H1 (cell line): ENCODE measurements around the gene PPP1R7. TPM values are rescaled to one million over a fixed set of nuclear protein-coding genes. Genes with fewer than 3 reads are reported as not detected.

Experiments used
- JUN ChIP-seq: IDR thresholded peaks from 2 replicates; pipeline ENCODE4 v1.6.1; 2011; ENCODE audit warnings: low read depth, mild to moderate bottlenecking, improper control_type of control experiment, low read length
- polyA plus RNA-seq, 7 experiments: library from polyadenylated mRNA; depleted of rRNA in 3 of 7; stranded (reverse) in 5 of 7; unstranded in 2 of 7; fragments of >200 nt in 5 of 7; fragments of 200-250 nt in 2 of 7; gene quantifications; 1 replicate in 5 of 7; 2 replicates in 1 of 7; 4 replicates in 1 of 7; pipeline versions ENCODE4 v1.2.1 to v1.2.3, GENCODE V29; 2011 to 2013; ENCODE audit warnings: missing spikeins in 2 of 7, mixed read lengths in 2 of 7
- total RNA-seq: library from RNA; stranded (reverse); fragmentation: NEBNext Ultra II Directional; extraction: Animal tissue kit (Norgen Biotek cat#: 25700); gene quantifications from 2 replicates; pipeline ENCODE4 v1.2.1, GENCODE V29; 2021
- TF ChIP-seq, protein P1 (sequence below): fragments of 300-600 bp; sonication (generic); IDR thresholded peaks from 2 replicates; pipeline ENCODE4 v1.7.1; 2012; ENCODE audit warnings: low read length, moderate library complexity, mild to moderate bottlenecking, inconsistent platforms; ENCODE audit not compliant: insufficient replicate concordance

The PPP1R7 gene
- total and polyA plus RNA-seq, 2 of the 8 experiments (the other 6 are each of a cell fraction or from before 2014, with no cell fraction given): 22.2 to 64.0 TPM

DNA sequence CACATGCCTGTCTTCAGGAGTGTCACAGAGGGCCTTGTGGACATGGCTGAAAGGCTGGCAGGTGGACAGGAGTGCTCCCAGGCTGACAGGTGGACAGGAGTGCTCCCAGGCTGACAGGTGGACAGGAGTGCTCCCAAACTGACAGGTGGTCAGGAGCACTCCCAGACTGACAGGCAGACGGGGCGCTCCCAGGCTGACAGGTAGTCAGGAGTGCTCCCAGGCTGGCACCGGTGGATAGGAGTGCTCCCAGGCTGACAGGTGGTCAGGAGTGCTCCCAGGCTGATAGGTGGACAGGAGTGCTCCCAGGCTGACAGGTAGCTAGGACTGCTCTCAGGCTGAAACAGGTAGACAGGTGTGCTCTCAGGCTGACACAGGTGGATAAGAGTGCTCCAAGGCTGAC lies 54.8 kb downstream of the PPP1R7 start (continued):
- TF ChIP-seq, protein P1, sequence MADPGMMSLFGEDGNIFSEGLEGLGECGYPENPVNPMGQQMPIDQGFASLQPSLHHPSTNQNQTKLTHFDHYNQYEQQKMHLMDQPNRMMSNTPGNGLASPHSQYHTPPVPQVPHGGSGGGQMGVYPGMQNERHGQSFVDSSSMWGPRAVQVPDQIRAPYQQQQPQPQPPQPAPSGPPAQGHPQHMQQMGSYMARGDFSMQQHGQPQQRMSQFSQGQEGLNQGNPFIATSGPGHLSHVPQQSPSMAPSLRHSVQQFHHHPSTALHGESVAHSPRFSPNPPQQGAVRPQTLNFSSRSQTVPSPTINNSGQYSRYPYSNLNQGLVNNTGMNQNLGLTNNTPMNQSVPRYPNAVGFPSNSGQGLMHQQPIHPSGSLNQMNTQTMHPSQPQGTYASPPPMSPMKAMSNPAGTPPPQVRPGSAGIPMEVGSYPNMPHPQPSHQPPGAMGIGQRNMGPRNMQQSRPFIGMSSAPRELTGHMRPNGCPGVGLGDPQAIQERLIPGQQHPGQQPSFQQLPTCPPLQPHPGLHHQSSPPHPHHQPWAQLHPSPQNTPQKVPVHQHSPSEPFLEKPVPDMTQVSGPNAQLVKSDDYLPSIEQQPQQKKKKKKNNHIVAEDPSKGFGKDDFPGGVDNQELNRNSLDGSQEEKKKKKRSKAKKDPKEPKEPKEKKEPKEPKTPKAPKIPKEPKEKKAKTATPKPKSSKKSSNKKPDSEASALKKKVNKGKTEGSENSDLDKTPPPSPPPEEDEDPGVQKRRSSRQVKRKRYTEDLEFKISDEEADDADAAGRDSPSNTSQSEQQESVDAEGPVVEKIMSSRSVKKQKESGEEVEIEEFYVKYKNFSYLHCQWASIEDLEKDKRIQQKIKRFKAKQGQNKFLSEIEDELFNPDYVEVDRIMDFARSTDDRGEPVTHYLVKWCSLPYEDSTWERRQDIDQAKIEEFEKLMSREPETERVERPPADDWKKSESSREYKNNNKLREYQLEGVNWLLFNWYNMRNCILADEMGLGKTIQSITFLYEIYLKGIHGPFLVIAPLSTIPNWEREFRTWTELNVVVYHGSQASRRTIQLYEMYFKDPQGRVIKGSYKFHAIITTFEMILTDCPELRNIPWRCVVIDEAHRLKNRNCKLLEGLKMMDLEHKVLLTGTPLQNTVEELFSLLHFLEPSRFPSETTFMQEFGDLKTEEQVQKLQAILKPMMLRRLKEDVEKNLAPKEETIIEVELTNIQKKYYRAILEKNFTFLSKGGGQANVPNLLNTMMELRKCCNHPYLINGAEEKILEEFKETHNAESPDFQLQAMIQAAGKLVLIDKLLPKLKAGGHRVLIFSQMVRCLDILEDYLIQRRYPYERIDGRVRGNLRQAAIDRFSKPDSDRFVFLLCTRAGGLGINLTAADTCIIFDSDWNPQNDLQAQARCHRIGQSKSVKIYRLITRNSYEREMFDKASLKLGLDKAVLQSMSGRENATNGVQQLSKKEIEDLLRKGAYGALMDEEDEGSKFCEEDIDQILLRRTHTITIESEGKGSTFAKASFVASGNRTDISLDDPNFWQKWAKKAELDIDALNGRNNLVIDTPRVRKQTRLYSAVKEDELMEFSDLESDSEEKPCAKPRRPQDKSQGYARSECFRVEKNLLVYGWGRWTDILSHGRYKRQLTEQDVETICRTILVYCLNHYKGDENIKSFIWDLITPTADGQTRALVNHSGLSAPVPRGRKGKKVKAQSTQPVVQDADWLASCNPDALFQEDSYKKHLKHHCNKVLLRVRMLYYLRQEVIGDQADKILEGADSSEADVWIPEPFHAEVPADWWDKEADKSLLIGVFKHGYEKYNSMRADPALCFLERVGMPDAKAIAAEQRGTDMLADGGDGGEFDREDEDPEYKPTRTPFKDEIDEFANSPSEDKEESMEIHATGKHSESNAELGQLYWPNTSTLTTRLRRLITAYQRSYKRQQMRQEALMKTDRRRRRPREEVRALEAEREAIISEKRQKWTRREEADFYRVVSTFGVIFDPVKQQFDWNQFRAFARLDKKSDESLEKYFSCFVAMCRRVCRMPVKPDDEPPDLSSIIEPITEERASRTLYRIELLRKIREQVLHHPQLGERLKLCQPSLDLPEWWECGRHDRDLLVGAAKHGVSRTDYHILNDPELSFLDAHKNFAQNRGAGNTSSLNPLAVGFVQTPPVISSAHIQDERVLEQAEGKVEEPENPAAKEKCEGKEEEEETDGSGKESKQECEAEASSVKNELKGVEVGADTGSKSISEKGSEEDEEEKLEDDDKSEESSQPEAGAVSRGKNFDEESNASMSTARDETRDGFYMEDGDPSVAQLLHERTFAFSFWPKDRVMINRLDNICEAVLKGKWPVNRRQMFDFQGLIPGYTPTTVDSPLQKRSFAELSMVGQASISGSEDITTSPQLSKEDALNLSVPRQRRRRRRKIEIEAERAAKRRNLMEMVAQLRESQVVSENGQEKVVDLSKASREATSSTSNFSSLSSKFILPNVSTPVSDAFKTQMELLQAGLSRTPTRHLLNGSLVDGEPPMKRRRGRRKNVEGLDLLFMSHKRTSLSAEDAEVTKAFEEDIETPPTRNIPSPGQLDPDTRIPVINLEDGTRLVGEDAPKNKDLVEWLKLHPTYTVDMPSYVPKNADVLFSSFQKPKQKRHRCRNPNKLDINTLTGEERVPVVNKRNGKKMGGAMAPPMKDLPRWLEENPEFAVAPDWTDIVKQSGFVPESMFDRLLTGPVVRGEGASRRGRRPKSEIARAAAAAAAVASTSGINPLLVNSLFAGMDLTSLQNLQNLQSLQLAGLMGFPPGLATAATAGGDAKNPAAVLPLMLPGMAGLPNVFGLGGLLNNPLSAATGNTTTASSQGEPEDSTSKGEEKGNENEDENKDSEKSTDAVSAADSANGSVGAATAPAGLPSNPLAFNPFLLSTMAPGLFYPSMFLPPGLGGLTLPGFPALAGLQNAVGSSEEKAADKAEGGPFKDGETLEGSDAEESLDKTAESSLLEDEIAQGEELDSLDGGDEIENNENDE: no peak
- no peak for TF ChIP-seq JUN
